Measurements from ENCODE around the gene ZNF587B. TPM values are rescaled to one million over a fixed set of nuclear protein-coding genes. Genes with fewer than 3 reads are reported as not detected.
A peak's percentile ranks its signal among the peaks of the same experiment; 100 is the strongest.

The ZNF587B gene
- total and polyA plus RNA-seq, 10 of the 15 experiments (the other 5 are each of a cell fraction or from before 2014, with no cell fraction given): 4.1 to 33.9 (median 15.2) TPM

GRCh38 chr19:57816652-57817051, 13.4 kb upstream of the ZNF587B start:
- Histone ChIP-seq H3K27me3 (replicated peaks in 1 of 2; ENCODE audit: control insufficient read depth in 2 of 2, insufficient read depth in 2 of 2, low read length in 1 of 2) (no peaks in the 10 kb centered on the region), H3K4me3 (no peak overlapping the region), H3K9me3 (replicated peaks; ENCODE audit: control insufficient read depth, insufficient read depth, low read length) (no peaks in the 10 kb centered on the region), H2AFZ (ENCODE audit: control insufficient read depth, low read depth, low read length) (no peak overlapping the region), H3K9ac (ENCODE audit: control insufficient read depth, insufficient read depth, low read length) (no peak overlapping the region), H3K4me2 (ENCODE audit: control insufficient read depth, insufficient read depth) (no peak overlapping the region), H3K79me2 (ENCODE audit: control insufficient read depth, insufficient read depth, low read length) (peaks cover 37% of the 10 kb centered on the region), H3K27ac (ENCODE audit: control insufficient read depth, insufficient read depth) (no peak overlapping the region), H4K20me1 (ENCODE audit: control insufficient read depth, insufficient read depth) (no peaks in the 10 kb centered on the region), H3K36me3 (ENCODE audit: control insufficient read depth in 2 of 2, insufficient read depth in 2 of 2, low read length in 1 of 2) (no peaks in the 10 kb centered on the region), H3K4me1 (ENCODE audit: control insufficient read depth, insufficient read depth, low read length) (peaks cover 12% of the 10 kb centered on the region)
- SMC1A ChIA-PET (ENCODE audit: uncharacterized antibody, unreplicated experiment): no interaction called here
- no peak for DNase-seq (ENCODE audit: low read depth, low spot score)
- BruUV-seq (replicated peaks): no TSS peak
- in situ Hi-C loops (cut with MboI) (loop anchor here (25.0 kb wide), 1 partner anchor 1679 kb away; the partner anchor contains the start of gene ZNF444), intact Hi-C loops (cut with micrococcal nuclease; ENCODE audit: unreplicated experiment) (no loop called here)
- POLR2A ChIA-PET: interaction anchor here (0.7 kb wide), 1 partner anchor 89 kb away, joined by 4 read pairs; no protein-coding TSS in a partner anchor
- CTCF ChIA-PET: no interaction called here
- ATAC-seq: no peak
- 82% methylated on average over 6 of the region's 7 CpGs for WGBS (ENCODE audit: insufficient coverage, insufficient replicate concordance, low lambda C conversion rate, missing lambda C conversion rate)
- RAD21 ChIA-PET (ENCODE audit: unreplicated experiment): no interaction called here
- FAIRE-seq: no peak
- no peak for TF ChIP-seq CBX3 (IDR thresholded peaks at IDR 0.05; ENCODE audit: borderline replicate concordance, low read depth)
- TF ChIP-seq RCOR1 (conservative IDR thresholded peaks at IDR 0.05; ENCODE audit: low read depth, low read length): no peak
- TF ChIP-seq HDGF (IDR thresholded peaks at IDR 0.05): no peak
- peak; percentile 69 for TF ChIP-seq NFYB (IDR thresholded peaks at IDR 0.05; ENCODE audit: insufficient read depth, low read depth, low read length)
- TF ChIP-seq PKNOX1 (IDR thresholded peaks at IDR 0.05): no peak
- no peak for TF ChIP-seq ESRRA (IDR thresholded peaks at IDR 0.05; ENCODE audit: low read length)

GRCh38 chr19:57817976-57818375, 12.1 kb upstream of the ZNF587B start:
- intact Hi-C loops (cut with micrococcal nuclease; ENCODE audit: unreplicated experiment) (no loop called here), in situ Hi-C loops (cut with MboI) (loop anchor here (25.0 kb wide), 1 partner anchor 1681 kb away; the partner anchor contains the start of gene ZNF444)
- BruUV-seq (replicated peaks): no TSS peak

More at GRCh38 chr19:57817976-57818375, 12.1 kb upstream of the ZNF587B start:
- no peak overlapping the region for H3K4me2 ChIP-seq (ENCODE audit: control insufficient read depth, insufficient read depth)
- ATAC-seq: no peak
- H3K9me3 ChIP-seq (replicated peaks; ENCODE audit: control insufficient read depth, insufficient read depth, low read length): no peaks in the 10 kb centered on the region
- H3K79me2 ChIP-seq (ENCODE audit: control insufficient read depth, insufficient read depth, low read length): peaks cover 43% of the 10 kb centered on the region
- ChIA-PET CTCF (interaction anchor here (0.7 kb wide), 1 partner anchor 612 kb away, joined by 3 read pairs; no protein-coding TSS in a partner anchor), POLR2A (no interaction called here), RAD21 (ENCODE audit: unreplicated experiment) (interaction anchor here (1.6 kb wide), 1 partner anchor 14 kb away, joined by 5 read pairs; no protein-coding TSS in a partner anchor), SMC1A (ENCODE audit: uncharacterized antibody, unreplicated experiment) (no interaction called here)
- H3K27me3 ChIP-seq (replicated peaks in 1 of 2; ENCODE audit: control insufficient read depth in 2 of 2, insufficient read depth in 2 of 2, low read length in 1 of 2): no peaks in the 10 kb centered on the region
- TF ChIP-seq, protein P1, sequence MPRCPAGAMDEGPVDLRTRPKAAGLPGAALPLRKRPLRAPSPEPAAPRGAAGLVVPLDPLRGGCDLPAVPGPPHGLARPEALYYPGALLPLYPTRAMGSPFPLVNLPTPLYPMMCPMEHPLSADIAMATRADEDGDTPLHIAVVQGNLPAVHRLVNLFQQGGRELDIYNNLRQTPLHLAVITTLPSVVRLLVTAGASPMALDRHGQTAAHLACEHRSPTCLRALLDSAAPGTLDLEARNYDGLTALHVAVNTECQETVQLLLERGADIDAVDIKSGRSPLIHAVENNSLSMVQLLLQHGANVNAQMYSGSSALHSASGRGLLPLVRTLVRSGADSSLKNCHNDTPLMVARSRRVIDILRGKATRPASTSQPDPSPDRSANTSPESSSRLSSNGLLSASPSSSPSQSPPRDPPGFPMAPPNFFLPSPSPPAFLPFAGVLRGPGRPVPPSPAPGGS (IDR thresholded peaks at IDR 0.05; ENCODE audit: borderline replicate concordance, insufficient read depth, low read depth, low read length, poor library complexity, severe bottlenecking): no peak
- TF ChIP-seq MYB (IDR thresholded peaks at IDR 0.05; ENCODE audit: borderline replicate concordance, low read depth, low read length) (no peak), NRF1 (conservative IDR thresholded peaks at IDR 0.05; ENCODE audit: low read depth, low read length) (no peak)
- FAIRE-seq: no peak
- no peak for DNase-seq (ENCODE audit: low read depth, low spot score)
- 94% methylated on average over 14 of the region's 14 CpGs for WGBS (ENCODE audit: insufficient coverage, insufficient replicate concordance, low lambda C conversion rate, missing lambda C conversion rate)
- no peak overlapping the region for H3K9ac ChIP-seq (ENCODE audit: control insufficient read depth, insufficient read depth, low read length)
- H3K4me1 ChIP-seq (ENCODE audit: control insufficient read depth, insufficient read depth, low read length): peaks cover 7% of the 10 kb centered on the region
- H2AFZ ChIP-seq (ENCODE audit: control insufficient read depth, low read depth, low read length): no peak overlapping the region
- H4K20me1 ChIP-seq (ENCODE audit: control insufficient read depth, insufficient read depth): no peaks in the 10 kb centered on the region
- peaks cover 0 to 4% of the 10 kb centered on the region in 2 experiments; a peak in 1 of 4 replicates for H3K36me3 ChIP-seq (ENCODE audit: control insufficient read depth in 2 of 2, insufficient read depth in 2 of 2, low read length in 1 of 2)
- H3K4me3 ChIP-seq: no peak overlapping the region
- H3K27ac ChIP-seq (ENCODE audit: control insufficient read depth, insufficient read depth): no peak overlapping the region

Measured in GM12878 (cell line).